Measurements from ENCODE around the gene UNC93A. TPM values are rescaled to one million over a fixed set of nuclear protein-coding genes. Genes with fewer than 3 reads are reported as not detected.
"Not testable (repeated sequence)": the region's sequence is repeated elsewhere in the genome, so short reads cannot be mapped to it uniquely, and the experiment has no call there.

The UNC93A gene
- total RNA-seq, 1 donor from 2014 or later = 0.69 TPM

- DNase-seq = no peak
Measured at GRCh38 chr6:167341665-167342655, 50.8 kb downstream of the UNC93A start.

GRCh38 chr6:167342879-167343610, 51.9 kb downstream of the UNC93A start:
- no peak for DNase-seq

- no peak for DNase-seq
Measured at GRCh38 chr6:167345348-167345747, 54.2 kb downstream of the UNC93A start.

GRCh38 chr6:167345960-167346359, 54.8 kb downstream of the UNC93A start:
- DNase-seq = no peak

GRCh38 chr6:167347226-167347625, 56.1 kb downstream of the UNC93A start:
- no peak for DNase-seq

- DNase-seq = no peak
Measured at GRCh38 chr6:167349631-167350274, 58.6 kb downstream of the UNC93A start.

GRCh38 chr6:167350275-167350696, 59.2 kb downstream of the UNC93A start:
- no peak for DNase-seq

GRCh38 chr6:167350731-167351655, 59.9 kb downstream of the UNC93A start:
- DNase-seq = peak; percentile 25

GRCh38 chr6:167351656-167352345, 60.7 kb downstream of the UNC93A start:
- DNase-seq = no peak

GRCh38 chr6:167356874-167357273, 65.8 kb downstream of the UNC93A start:
- no peak for DNase-seq

GRCh38 chr6:167358394-167358793, 67.3 kb downstream of the UNC93A start:
- DNase-seq = not testable (repeated sequence)

- DNase-seq = not testable (repeated sequence)
Measured at GRCh38 chr6:167361170-167361569, 70.1 kb downstream of the UNC93A start.

Other genes with a start within 250 kb of the UNC93A start
- gene CCR6, start 168.2 kb upstream of the UNC93A start, total RNA-seq = 0.30 TPM
- not detected for gene GPR31, start 133.3 kb upstream of the UNC93A start, total RNA-seq
- not detected for gene TTLL2, start 33.8 kb downstream of the UNC93A start, total RNA-seq

Data from skin of body (tissue), 2 donors.